ENCODE measurements around the gene INTS13. TPM values are rescaled to one million over a fixed set of nuclear protein-coding genes. Genes with fewer than 3 reads are reported as not detected.
A peak's percentile ranks its signal among the peaks of the same experiment; 100 is the strongest.

The INTS13 gene
- total RNA-seq, 1 experiment from 2014 or later: 54.0 TPM

DNA sequence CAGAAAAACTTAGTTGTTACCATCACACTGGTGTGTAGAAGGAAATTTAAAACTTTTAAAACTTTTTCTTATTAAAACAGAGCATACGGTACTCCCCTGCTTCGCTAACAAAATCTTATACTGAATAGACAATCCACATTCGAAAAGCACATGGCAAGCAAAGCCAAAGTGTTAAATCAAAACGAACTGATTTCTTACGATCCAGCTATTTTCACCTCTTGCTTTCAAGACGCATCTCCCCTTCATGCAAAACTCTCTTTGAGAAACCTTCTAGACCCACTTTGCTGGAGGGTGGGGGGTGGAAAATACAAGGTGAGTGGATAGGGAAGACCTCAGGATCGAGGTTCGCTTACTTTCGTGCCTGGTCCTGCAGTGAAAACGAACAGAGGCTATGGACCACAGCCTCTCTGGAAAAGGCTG lies 328 bp downstream of the INTS13 start:
- TF ChIP-seq, protein P1, sequence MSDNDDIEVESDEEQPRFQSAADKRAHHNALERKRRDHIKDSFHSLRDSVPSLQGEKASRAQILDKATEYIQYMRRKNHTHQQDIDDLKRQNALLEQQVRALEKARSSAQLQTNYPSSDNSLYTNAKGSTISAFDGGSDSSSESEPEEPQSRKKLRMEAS (CRISPR knock-in tag; IDR thresholded peaks at IDR 0.05): 0 out of 2 replicates have a peak, but pooled peaks have one; percentile 38
- no peak for TF ChIP-seq OVOL2 (CRISPR knock-in tag; IDR thresholded peaks at IDR 0.05; ENCODE audit: borderline replicate concordance)
- POLR2A ChIA-PET: no interaction called here
- CTCF ChIA-PET: interaction anchor here (0.6 kb wide), 1 partner anchor 15 kb away, joined by 4 read pairs; no protein-coding TSS in a partner anchor
- Mint-ChIP-seq H3K9me3 (no peaks in the 10 kb centered on the region), H3K27ac (peak overlapping the region; percentile 98), H3K4me3 (peak overlapping the region; percentile 98), H3K4me1 (peaks cover 19% of the 10 kb centered on the region), H3K27me3 (ENCODE audit: low read depth) (no peaks in the 10 kb centered on the region), H3K36me3 (peaks cover 15% of the 10 kb centered on the region)
- ATAC-seq (no peak), DNase-seq (ENCODE audit: low spot score) (no peak)

DNA sequence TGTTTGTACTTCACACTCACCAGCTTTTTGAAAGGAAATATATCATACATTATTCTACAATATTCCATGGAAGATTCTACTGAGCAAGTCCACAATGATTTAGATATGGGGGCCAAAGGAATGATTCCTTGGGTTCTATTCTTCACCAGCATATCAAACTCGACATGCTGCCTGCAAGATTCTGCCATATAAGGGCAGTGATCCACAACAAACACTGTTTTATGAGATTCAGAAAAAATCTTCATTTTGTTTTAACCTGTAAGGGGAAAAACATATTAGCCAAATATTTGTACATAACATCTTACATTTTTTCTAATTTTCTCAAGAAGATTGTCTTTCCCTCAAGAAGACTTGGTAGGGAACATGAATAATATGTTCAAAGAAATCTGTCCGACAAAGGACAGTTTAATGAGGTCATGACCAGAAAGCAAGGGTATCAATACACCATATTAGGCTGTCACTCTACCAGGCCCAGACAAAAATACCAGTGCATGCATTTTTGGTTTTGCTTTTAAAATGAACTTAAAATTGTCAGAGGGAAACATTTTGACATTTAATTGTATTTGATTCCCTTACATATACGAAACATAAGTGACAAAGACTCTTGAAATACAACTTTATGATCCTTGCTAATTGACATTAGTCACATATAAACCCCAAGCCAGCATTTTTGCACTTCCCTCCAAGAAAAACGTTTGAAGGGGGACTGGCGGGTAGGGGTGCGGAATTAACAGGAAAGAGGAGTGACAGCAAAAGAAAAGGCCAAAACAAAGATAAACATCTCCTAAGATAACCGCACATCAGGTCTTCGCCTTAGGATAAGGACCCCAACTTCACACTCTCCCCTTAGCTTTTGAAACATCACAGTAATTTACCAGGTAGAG lies 980 bp downstream of the INTS13 start:
- Mint-ChIP-seq H3K27me3 (ENCODE audit: low read depth) (no peaks in the 10 kb centered on the region), H3K27ac (peak overlapping the region; percentile 43; the same call in 1 of the 2 replicates), H3K9me3 (no peaks in the 10 kb centered on the region), H3K4me1 (peaks cover 19% of the 10 kb centered on the region), H3K36me3 (peaks cover 15% of the 10 kb centered on the region), H3K4me3 (peak overlapping the region; percentile 98)
- TF ChIP-seq, protein P2, sequence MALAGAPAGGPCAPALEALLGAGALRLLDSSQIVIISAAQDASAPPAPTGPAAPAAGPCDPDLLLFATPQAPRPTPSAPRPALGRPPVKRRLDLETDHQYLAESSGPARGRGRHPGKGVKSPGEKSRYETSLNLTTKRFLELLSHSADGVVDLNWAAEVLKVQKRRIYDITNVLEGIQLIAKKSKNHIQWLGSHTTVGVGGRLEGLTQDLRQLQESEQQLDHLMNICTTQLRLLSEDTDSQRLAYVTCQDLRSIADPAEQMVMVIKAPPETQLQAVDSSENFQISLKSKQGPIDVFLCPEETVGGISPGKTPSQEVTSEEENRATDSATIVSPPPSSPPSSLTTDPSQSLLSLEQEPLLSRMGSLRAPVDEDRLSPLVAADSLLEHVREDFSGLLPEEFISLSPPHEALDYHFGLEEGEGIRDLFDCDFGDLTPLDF (CRISPR knock-in tag; IDR thresholded peaks at IDR 0.05): no peak
- TF ChIP-seq TCF7 (CRISPR knock-in tag; IDR thresholded peaks at IDR 0.05; ENCODE audit: low read depth) (no peak), HMGA2 (CRISPR knock-in tag; IDR thresholded peaks at IDR 0.05) (no peak), ETV6 (CRISPR knock-in tag; IDR thresholded peaks at IDR 0.05) (no peak), ZNF317 (CRISPR knock-in tag; IDR thresholded peaks at IDR 0.05; ENCODE audit: borderline replicate concordance, low read depth) (no peak)
- TF ChIP-seq, protein P3, sequence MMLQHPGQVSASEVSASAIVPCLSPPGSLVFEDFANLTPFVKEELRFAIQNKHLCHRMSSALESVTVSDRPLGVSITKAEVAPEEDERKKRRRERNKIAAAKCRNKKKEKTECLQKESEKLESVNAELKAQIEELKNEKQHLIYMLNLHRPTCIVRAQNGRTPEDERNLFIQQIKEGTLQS (CRISPR knock-in tag; conservative IDR thresholded peaks at IDR 0.05): no peak
- ChIA-PET POLR2A (no interaction called here), CTCF (interaction anchor here (0.6 to 1.2 kb wide), 2 partner anchors 16 to 79 kb away, joined by 3 to 4 read pairs; no protein-coding TSS in a partner anchor)
- no peak for DNase-seq (ENCODE audit: low spot score)
- ATAC-seq: no peak

DNA sequence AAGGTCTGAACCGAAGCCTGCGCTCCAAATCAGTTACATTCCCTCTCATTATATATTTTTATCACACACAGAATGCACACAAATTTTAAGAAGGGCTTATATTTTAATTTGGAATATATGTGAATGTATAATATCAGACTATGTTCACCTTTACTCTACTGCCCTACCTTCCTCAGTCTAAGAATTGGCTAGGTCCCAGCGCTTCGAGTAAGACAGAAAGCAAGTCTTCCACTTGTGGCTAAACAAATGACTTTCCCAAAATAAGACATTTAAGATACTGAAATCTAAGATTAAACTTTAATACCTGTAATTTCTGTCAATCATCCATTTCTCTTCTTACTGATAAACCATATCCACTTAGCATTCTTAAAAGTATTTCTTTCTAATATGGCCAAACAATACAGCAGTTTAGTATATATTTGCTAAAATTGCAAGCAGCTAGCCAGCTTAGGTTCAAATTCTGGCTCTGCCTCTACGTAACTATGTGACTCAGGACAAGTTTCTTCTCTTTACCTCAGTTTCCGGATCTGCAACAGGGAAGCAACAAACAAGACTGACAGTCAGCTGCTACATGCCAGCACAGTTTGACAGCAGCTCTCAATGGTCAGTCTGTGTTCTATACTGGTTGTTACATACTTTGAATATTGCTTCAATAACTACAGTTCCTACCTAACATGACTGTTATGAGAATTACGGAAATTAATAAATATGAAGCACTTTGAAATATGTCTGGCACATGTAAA lies 2.0 kb downstream of the INTS13 start:
- H3K36me3 Mint-ChIP-seq: peaks cover 15% of the 10 kb centered on the region
- no peak overlapping the region for H3K27ac Mint-ChIP-seq
- DNase-seq (ENCODE audit: low spot score) (no peak), ATAC-seq (no peak)
- no peaks in the 10 kb centered on the region for H3K27me3 Mint-ChIP-seq (ENCODE audit: low read depth)
- CTCF ChIA-PET: interaction anchor here (1.2 kb wide), 1 partner anchor 80 kb away, joined by 3 read pairs; no protein-coding TSS in a partner anchor
- TF ChIP-seq, protein P4, sequence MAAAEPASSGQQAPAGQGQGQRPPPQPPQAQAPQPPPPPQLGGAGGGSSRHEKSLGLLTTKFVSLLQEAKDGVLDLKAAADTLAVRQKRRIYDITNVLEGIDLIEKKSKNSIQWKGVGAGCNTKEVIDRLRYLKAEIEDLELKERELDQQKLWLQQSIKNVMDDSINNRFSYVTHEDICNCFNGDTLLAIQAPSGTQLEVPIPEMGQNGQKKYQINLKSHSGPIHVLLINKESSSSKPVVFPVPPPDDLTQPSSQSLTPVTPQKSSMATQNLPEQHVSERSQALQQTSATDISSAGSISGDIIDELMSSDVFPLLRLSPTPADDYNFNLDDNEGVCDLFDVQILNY (CRISPR knock-in tag; IDR thresholded peaks at IDR 0.05): no peak
- TF ChIP-seq FOXJ3 (CRISPR knock-in tag; IDR thresholded peaks at IDR 0.05; ENCODE audit: borderline replicate concordance): no peak
- TF ChIP-seq TP53 (CRISPR knock-in tag; IDR thresholded peaks at IDR 0.05): no peak
- no peak for TF ChIP-seq SMAD3 (CRISPR knock-in tag; IDR thresholded peaks at IDR 0.05; ENCODE audit: borderline replicate concordance)
- peaks cover 19% of the 10 kb centered on the region for H3K4me1 Mint-ChIP-seq
- H3K4me3 Mint-ChIP-seq: peak overlapping the region; percentile 98
- POLR2A ChIA-PET: no interaction called here
- H3K9me3 Mint-ChIP-seq: no peaks in the 10 kb centered on the region

DNA sequence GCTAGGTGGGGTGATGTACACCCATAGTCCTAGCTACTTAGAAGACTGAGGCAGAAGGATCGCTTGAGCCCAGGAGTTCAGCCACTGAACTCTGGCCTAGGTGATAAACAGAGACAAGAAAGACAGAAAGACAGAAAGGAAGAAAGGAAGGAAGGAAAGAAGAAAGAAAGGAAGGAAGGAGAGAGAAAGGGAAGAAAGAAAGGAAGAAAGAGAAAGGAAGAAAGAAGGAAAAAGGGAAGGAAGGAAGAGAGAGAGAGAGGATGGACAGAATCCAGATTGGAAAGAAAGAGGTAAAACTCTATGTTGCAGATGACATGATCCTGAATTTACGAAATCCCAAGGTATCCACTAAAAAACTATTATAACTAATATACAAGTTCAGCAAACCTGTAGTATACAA lies 8.2 kb downstream of the INTS13 start:
- Mint-ChIP-seq H3K4me3 (no peak overlapping the region), H3K27ac (no peak overlapping the region), H3K9me3 (no peaks in the 10 kb centered on the region), H3K36me3 (peaks cover 35% of the 10 kb centered on the region), H3K27me3 (ENCODE audit: low read depth) (no peaks in the 10 kb centered on the region), H3K4me1 (no peaks in the 10 kb centered on the region)
- POLR2A ChIA-PET: no interaction called here
- TF ChIP-seq ELF4 (CRISPR knock-in tag; IDR thresholded peaks at IDR 0.05; ENCODE audit: low read depth) (no peak), MXD4 (CRISPR knock-in tag; IDR thresholded peaks at IDR 0.05; ENCODE audit: borderline replicate concordance) (no peak), RELA (CRISPR knock-in tag; IDR thresholded peaks at IDR 0.05; ENCODE audit: borderline replicate concordance) (no peak), ZNF416 (CRISPR knock-in tag; IDR thresholded peaks at IDR 0.05) (no peak), TP53 (CRISPR knock-in tag; IDR thresholded peaks at IDR 0.05) (no peak)
- TF ChIP-seq, protein P5, sequence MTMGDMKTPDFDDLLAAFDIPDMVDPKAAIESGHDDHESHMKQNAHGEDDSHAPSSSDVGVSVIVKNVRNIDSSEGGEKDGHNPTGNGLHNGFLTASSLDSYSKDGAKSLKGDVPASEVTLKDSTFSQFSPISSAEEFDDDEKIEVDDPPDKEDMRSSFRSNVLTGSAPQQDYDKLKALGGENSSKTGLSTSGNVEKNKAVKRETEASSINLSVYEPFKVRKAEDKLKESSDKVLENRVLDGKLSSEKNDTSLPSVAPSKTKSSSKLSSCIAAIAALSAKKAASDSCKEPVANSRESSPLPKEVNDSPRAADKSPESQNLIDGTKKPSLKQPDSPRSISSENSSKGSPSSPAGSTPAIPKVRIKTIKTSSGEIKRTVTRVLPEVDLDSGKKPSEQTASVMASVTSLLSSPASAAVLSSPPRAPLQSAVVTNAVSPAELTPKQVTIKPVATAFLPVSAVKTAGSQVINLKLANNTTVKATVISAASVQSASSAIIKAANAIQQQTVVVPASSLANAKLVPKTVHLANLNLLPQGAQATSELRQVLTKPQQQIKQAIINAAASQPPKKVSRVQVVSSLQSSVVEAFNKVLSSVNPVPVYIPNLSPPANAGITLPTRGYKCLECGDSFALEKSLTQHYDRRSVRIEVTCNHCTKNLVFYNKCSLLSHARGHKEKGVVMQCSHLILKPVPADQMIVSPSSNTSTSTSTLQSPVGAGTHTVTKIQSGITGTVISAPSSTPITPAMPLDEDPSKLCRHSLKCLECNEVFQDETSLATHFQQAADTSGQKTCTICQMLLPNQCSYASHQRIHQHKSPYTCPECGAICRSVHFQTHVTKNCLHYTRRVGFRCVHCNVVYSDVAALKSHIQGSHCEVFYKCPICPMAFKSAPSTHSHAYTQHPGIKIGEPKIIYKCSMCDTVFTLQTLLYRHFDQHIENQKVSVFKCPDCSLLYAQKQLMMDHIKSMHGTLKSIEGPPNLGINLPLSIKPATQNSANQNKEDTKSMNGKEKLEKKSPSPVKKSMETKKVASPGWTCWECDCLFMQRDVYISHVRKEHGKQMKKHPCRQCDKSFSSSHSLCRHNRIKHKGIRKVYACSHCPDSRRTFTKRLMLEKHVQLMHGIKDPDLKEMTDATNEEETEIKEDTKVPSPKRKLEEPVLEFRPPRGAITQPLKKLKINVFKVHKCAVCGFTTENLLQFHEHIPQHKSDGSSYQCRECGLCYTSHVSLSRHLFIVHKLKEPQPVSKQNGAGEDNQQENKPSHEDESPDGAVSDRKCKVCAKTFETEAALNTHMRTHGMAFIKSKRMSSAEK (CRISPR knock-in tag; IDR thresholded peaks at IDR 0.05; ENCODE audit: borderline replicate concordance): no peak
- no peak for ATAC-seq
- no peak for DNase-seq (ENCODE audit: low spot score)
- CTCF ChIA-PET: interaction anchor here (0.6 kb wide), 1 partner anchor 10 kb away, joined by 4 read pairs; no protein-coding TSS in a partner anchor

Data from WTC11 (cell line).